Naive thymus-derived CD8-positive, alpha-beta T cell (primary cell): ENCODE data around the gene ZNF560. TPM values are rescaled to one million over a fixed set of nuclear protein-coding genes. Genes with fewer than 3 reads are reported as not detected.

Experiments used
- ATAC-seq, 2 donors: fragments of 150-1000 bp; cut with Tn5 transposase in 1 of 2; sonication (Bioruptor Pico), chemical (Tn5 transposase) in 1 of 2; 1 replicate in 1 of 2; 2 replicates in 1 of 2; pipeline ENCODE4 v1.10.0; 2021; ENCODE audit warnings: mild to moderate bottlenecking in 2 of 2, moderate library complexity in 2 of 2
- POLR2A ChIA-PET: fragments of 350-600 bp; sonication (Branson Sonifier 250); formaldehyde crosslinking; loops from one replicate; lab custom pipeline; 2021; ENCODE audit warnings: antibody characterized with exemption; lab: Charles Lee
- DNase-seq, 10 donors: peaks; one replicate each; pipeline versions ENCODE4 v3.0.0 to v3.0.0-alpha.2; 2020 to 2022
- H3K27ac Mint-ChIP-seq, 10 donors: one replicate each; pipeline ENCODE4 v1.8.0; 2020 to 2022; ENCODE audit warnings: mild to moderate bottlenecking in 10 of 10, mixed read lengths in 10 of 10, moderate library complexity in 4 of 10, inconsistent platforms in 1 of 10
- H3K27me3 Mint-ChIP-seq, 5 donors: one replicate each; pipeline ENCODE4 v1.8.0; 2021 to 2022; ENCODE audit warnings: mixed read lengths in 5 of 5
- H3K36me3 Mint-ChIP-seq, 3 donors: one replicate each; pipeline ENCODE4 v1.8.0; 2020 to 2022; ENCODE audit warnings: mixed read lengths in 3 of 3, mild to moderate bottlenecking in 2 of 3, inconsistent platforms in 1 of 3
- H3K4me1 Mint-ChIP-seq, 4 donors: one replicate each; pipeline ENCODE4 v1.8.0; 2021 to 2022; ENCODE audit warnings: mixed read lengths in 4 of 4
- H3K4me3 Mint-ChIP-seq, 10 donors: one replicate each; pipeline ENCODE4 v1.8.0; 2020 to 2022; ENCODE audit warnings: mild to moderate bottlenecking in 10 of 10, mixed read lengths in 10 of 10, moderate library complexity in 6 of 10, inconsistent platforms in 1 of 10
- H3K9me3 Mint-ChIP-seq, 9 donors: one replicate each; pipeline ENCODE4 v1.8.0; 2020 to 2022; ENCODE audit warnings: mixed read lengths in 9 of 9, mild to moderate bottlenecking in 3 of 9, inconsistent platforms in 1 of 9, moderate library complexity in 1 of 9
- polyA plus RNA-seq, 3 donors: library from polyadenylated mRNA; unstranded; fragments of 300-500 nt; fragmentation: Illumina TruSeq; gene quantifications; one replicate each; pipeline ENCODE4 v1.2.3, GENCODE V29; 2021
- total RNA-seq, 8 experiments: library from RNA in 2 of 8; stranded (reverse) in 2 of 8; gene quantifications; one replicate each; pipeline ENCODE4 v1.2.3 and lab custom pipeline; 2021 to 2026

Gene ZNF560
- total and polyA plus RNA-seq, 5 experiments from 2014 or later, result not detected

DNA sequence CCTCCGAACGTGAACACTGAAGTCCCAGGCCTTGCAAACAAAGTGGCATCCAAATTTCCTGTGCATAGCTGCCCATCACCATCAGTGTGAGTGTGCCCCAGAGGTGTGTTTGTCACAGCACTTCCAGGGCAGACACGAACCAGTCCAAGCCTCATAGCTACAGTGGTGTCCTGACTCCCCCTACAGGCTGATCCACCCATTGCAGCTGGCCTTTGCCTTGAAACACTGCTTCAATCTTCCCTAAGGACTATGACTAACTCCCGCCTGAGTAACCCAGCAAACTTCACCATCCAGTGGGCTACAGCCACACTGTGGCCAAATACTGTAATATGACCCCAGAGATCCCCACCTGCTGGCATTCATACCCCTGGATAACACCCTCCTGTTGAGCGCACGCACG, 66.9 kb downstream of the ZNF560 start:
- H3K27me3 Mint-ChIP-seq, result no peaks in the 10 kb centered on the region
- H3K4me3 Mint-ChIP-seq, result peak overlapping the region in 2 of 10 donors; percentile 33 to 59
- peak in 4 of 10 donors; percentile 8 to 38 (median 30) for DNase-seq
- POLR2A ChIA-PET, result no interaction called here
- H3K4me1 Mint-ChIP-seq, result peaks cover 28 to 60% (median 56%) of the 10 kb centered on the region in 4 donors
- no peak for ATAC-seq
- peak overlapping the region in 4 of 10 donors; percentile 14 to 66 (median 45) for H3K27ac Mint-ChIP-seq
- peaks cover 30 to 74% (median 71%) of the 10 kb centered on the region in 3 donors for H3K36me3 Mint-ChIP-seq
- H3K9me3 Mint-ChIP-seq, result peaks cover 0 to 33% (median 13%) of the 10 kb centered on the region in 9 donors

DNA sequence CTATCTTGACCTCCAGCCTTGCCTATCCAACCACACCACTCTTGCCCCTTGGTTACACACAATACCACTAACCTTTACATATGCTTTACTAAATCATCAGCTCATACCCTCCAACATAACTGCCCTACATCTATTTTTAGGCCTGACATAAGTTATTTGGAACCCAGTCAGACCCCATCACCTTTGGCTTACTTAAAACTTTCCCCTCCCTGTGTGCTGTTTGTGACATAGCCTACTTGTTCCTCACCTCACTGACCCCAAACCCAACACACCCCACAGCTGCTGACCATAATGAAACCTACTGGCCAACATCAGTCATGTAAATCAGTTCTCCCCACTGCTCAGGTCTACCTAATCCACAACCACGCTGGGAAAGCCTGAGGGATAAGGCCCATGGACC, 68.0 kb downstream of the ZNF560 start:
- H3K27me3 Mint-ChIP-seq, result no peaks in the 10 kb centered on the region
- POLR2A ChIA-PET, result no interaction called here
- no peak for DNase-seq
- peaks cover 25 to 50% (median 47%) of the 10 kb centered on the region in 4 donors for H3K4me1 Mint-ChIP-seq
- H3K36me3 Mint-ChIP-seq, result peaks cover 30 to 84% (median 81%) of the 10 kb centered on the region in 3 donors
- peak overlapping the region in 1 of 10 donors; percentile 42 for H3K4me3 Mint-ChIP-seq
- ATAC-seq, result no peak
- H3K9me3 Mint-ChIP-seq, result peaks cover 0 to 42% (median 13%) of the 10 kb centered on the region in 9 donors
- peak overlapping the region in 1 of 10 donors; percentile 14 for H3K27ac Mint-ChIP-seq

DNA sequence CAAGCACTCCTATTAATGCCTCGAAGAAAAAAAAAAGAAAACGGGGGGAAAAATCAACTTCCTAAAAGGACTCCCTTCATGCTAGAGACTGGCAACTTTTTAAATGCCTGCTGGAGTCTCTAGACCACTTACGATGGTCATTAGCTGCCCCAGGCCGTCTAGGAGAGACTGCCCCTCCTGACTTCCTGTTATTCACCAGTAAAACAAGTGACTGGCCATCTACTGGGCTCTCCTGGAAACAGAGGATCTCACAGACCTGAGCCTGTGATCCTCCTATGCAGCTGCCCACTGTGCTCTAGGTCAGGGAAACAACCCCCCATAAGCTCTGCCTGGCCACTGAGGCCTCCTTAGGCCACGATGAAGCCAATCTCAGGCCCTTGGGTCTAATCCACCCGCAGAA, 70.5 kb downstream of the ZNF560 start:
- Mint-ChIP-seq H3K27me3 (no peaks in the 10 kb centered on the region), H3K4me3 (no peak overlapping the region), H3K4me1 (peaks cover 17 to 32% (median 27%) of the 10 kb centered on the region in 4 donors), H3K27ac (no peak overlapping the region), H3K36me3 (peaks cover 52 to 96% (median 93%) of the 10 kb centered on the region in 3 donors), H3K9me3 (peaks cover 4 to 65% (median 23%) of the 10 kb centered on the region in 9 donors)
- DNase-seq (no peak), ATAC-seq (no peak)
- POLR2A ChIA-PET, result no interaction called here

Other genes with a start within 250 kb of the ZNF560 start
- gene OR7E24, start 247.7 kb downstream of the ZNF560 start, total RNA-seq, result not detected
- gene OR7E24, start 247.7 kb downstream of the ZNF560 start, polyA plus RNA-seq, result not detected
- gene ZNF699, start 188.8 kb downstream of the ZNF560 start, total RNA-seq, result 10 to 100 TPM; 20.6 to 23.1 TPM
- 10 to 100 TPM in 1 of 3 donors, 1 to 10 TPM in 2; 6.9 to 30.0 (median 8.8) TPM for gene ZNF699, start 188.8 kb downstream of the ZNF560 start, polyA plus RNA-seq
- 10 to 100 TPM; 65.4 to 66.0 TPM for gene ZNF559, start 174.4 kb downstream of the ZNF560 start, total RNA-seq
- gene ZNF559, start 174.4 kb downstream of the ZNF560 start, polyA plus RNA-seq, result 10 to 100 TPM; 37.2 to 55.4 (median 45.1) TPM
- 1 to 10 TPM; 3.5 to 4.6 TPM for gene ZNF177, start 135.6 kb downstream of the ZNF560 start, total RNA-seq
- under 1 TPM; 0.28 to 0.73 (median 0.49) TPM for gene ZNF177, start 135.6 kb downstream of the ZNF560 start, polyA plus RNA-seq
- gene ZNF266, start 63.0 kb downstream of the ZNF560 start, total RNA-seq, result 100 to 1,000 TPM; 140 to 147 TPM
- gene ZNF266, start 63.0 kb downstream of the ZNF560 start, polyA plus RNA-seq, result 10 to 100 TPM; 15.5 to 18.8 (median 17.7) TPM
- gene ZNF426, start 40.0 kb upstream of the ZNF560 start, total RNA-seq, result 10 to 100 TPM; 24.4 to 27.3 TPM
- 10 to 100 TPM; 15.8 to 18.4 (median 17.4) TPM for gene ZNF426, start 40.0 kb upstream of the ZNF560 start, polyA plus RNA-seq
- gene ZNF121, start 85.9 kb upstream of the ZNF560 start, total RNA-seq, result 10 to 100 TPM; 63.0 to 66.0 TPM
- gene ZNF121, start 85.9 kb upstream of the ZNF560 start, polyA plus RNA-seq, result 1 to 10 TPM; 1.9 to 3.7 (median 3.5) TPM
- 10 to 100 TPM; 77.1 to 78.4 TPM for gene ZNF561, start 122.6 kb upstream of the ZNF560 start, total RNA-seq
- 10 to 100 TPM; 12.2 to 16.3 (median 14.7) TPM for gene ZNF561, start 122.6 kb upstream of the ZNF560 start, polyA plus RNA-seq
- gene ZNF562, start 176.5 kb upstream of the ZNF560 start, total RNA-seq, result 10 to 100 TPM; 27.0 to 29.5 TPM
- gene ZNF562, start 176.5 kb upstream of the ZNF560 start, polyA plus RNA-seq, result 1 to 10 TPM; 1.6 to 4.8 (median 2.5) TPM